Mesangial cell (primary cell): ENCODE measurements around the gene SLC16A5. TPM values are rescaled to one million over a fixed set of nuclear protein-coding genes. Genes with fewer than 3 reads are reported as not detected.

ENCODE experiments used
- total RNA-seq: library from RNA; depleted of rRNA; stranded (reverse); fragments of >200 nt; gene quantifications from 2 replicates; pipeline ENCODE4 v1.2.3, GENCODE V29; 2015

The SLC16A5 gene, protein sequence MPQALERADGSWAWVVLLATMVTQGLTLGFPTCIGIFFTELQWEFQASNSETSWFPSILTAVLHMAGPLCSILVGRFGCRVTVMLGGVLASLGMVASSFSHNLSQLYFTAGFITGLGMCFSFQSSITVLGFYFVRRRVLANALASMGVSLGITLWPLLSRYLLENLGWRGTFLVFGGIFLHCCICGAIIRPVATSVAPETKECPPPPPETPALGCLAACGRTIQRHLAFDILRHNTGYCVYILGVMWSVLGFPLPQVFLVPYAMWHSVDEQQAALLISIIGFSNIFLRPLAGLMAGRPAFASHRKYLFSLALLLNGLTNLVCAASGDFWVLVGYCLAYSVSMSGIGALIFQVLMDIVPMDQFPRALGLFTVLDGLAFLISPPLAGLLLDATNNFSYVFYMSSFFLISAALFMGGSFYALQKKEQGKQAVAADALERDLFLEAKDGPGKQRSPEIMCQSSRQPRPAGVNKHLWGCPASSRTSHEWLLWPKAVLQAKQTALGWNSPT
- total RNA-seq, result 11.6 and 55.9 TPM in 2 replicates

DNA sequence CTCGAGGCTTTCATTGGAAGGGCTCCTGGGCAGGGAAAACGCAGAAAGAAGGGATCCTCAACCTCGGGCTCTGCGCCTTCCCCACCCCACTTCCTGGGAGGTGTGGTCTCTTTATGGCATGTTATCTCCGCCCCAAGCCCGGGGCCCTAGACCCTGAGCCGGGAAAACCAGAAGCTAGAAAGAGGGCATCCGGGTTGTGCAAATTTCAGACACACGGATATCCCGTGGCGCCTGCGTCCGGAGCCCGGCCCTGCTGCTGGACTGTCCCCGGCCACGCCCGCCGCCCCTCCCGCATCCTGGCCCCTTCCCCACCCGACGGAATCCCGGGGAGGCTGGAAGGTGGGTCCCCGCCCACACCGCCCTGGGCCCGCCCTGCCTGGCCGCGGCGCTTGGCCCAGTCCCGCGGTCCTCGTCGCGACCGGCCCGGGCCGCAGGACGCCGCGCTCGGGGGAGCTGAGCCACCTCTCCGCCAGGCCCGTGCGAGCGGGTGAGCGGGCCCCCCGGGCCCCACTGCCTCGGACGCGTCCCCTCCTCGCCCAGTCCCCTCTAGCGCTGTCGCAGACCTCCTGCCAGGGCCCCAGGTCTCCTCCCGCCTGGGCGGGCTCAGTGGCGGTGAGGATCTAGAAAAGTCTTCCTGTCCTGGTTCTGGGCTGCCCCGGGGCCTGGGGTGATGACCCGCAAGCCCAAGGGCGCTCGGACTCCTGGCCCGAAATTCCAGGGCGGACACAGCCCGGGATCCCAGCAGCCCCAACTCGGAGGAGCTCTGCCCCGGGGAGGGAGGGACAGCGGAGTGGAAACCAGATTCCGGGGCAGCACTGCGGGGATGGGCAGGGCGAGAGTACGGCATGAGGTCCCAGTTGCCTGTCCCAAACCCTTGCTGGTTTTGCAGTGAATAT, at the start of gene SLC16A5:
Gene SLC16A5 (plus strand): TSS at position 397 of the 896 bp plus-strand sequence. CDS start 5,683 bp downstream, outside the sequence.

DNA sequence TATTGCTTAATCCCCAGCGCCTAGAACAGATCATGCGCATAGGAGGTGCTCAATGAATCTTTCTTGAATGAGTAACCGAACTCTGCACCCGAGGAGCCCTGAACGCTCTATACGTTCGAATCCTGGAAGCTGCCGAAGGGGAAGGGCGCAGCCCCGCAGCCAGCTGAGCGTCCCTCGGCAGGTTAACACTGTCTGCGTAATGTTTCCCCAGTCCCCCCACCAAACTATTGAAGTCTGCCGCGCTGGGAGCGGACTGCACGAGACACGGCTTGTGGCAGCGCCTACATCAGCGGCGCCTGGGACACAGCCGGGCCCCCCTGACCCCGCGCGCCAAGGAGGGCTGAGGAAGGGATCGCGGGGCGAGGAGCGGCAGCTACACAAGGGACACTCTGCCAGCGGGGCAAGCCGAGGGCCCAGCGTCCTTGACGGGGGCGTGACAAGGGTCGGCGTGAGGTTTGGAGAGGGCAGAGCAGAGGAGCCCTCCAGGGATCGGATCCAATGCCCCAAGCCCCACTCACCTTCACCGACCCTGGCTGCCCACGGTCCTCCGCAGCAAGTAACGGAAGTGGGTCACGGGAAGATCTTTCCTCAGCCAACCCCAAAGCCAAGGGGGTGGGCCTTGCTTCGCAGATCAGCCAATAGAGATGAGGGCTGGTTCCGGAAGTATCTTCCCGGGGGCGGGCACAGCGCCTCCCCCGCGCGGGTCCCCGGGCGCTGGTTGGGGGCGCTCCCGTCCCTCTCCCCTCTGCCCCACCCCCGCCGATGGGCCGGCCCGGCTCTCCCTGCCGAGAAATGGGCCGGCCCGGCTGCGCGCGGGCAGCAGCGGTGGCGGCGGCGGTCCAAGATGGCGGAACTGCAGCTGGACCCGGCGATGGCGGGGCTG, 41.1 kb upstream of the SLC16A5 start, which contains the start of the genes ATP5PD and KCTD2:
Gene ATP5PD (minus strand): TSS at position 563 of the 883 bp plus-strand sequence. CDS start 4,319 bp downstream, outside the sequence.
Gene KCTD2 (plus strand): TSS at position 819 of the 883 bp plus-strand sequence. CDS start 26 bp downstream, at position 845.

DNA sequence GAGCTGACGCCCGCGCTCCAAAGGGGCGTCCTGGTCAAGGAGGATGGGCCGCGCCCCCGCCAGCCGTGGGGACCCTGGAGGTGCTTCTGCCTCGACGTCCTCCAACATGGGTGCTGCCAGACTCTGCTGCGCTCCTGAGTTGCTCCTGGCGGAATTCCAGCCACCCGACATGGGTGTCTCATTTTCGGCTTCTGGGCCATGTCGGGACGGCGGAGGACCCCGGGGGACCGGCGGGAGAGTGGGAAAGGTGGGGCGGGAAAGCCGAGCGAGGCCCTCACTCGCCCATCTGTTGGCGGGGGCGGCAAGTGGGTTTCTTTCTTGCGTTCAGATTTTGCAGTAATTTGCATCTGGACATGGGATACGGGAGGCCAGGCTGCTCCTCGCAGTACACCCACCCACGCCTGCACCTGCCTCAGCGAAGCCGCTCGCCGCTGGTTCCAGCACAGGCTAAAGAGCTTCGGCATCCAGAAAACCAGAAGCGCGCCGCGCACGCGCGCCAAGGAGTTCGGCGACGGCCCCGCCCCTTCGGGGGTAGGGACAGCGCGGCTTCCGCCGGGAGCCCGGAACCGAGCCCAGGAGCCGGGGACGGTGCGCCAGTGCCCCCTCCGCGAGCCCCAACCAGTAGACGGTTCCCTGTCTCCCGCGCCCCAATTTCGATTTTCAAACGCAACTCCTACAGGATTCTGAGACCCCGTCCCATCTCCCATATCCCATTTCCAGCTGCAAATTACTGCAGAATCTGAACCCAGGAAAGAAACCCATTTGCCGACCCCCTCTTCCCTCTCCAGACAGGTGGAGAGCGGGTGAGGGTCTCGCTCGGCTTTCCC, 21.9 kb downstream of the SLC16A5 start, which contains the start of gene ARMC7:
Gene ARMC7 (plus strand): TSS at position 563 of the 827 bp plus-strand sequence. CDS start 320 bp downstream, outside the sequence.

DNA sequence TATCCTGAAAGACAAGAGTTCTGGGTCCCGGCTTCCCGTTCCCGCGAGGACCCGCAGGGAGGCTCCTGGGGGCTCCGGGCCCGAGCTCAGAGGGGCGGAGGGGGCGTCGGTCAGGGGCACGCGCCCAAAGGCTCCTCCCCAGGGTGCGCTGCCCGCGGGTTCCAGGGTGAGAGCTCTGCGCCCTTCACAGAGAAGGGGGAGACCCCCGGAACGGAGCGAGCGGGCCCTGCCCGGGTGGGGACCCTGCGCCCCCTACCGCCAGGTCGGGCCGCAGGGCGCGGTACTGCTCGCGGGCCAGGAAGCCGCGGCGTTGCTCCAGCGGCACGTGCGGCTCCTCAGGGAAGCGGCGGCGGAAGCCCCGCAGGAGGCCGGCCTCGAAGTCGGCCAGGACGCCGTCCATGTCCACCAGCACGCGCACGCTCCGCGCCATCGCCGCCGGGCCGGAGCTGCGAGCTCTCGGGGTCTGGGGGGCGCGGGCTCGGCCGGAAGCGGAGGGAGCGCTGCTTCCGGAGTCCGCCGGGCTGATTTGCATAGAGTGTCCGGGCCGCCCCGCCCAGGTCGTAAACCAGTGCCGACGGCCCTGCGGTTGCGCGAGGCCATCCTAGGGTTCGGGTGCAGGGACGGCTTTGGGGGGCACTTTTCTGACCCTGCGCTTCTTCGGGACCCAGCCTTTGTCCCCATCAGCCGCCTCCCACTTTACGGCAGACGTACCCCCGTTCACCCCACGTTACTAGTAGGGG, 43.7 kb downstream of the SLC16A5 start, which contains the start of gene NT5C:
Gene NT5C (minus strand): TSS at position 465 of the 740 bp plus-strand sequence. CDS start 35 bp downstream, at position 430.

DNA sequence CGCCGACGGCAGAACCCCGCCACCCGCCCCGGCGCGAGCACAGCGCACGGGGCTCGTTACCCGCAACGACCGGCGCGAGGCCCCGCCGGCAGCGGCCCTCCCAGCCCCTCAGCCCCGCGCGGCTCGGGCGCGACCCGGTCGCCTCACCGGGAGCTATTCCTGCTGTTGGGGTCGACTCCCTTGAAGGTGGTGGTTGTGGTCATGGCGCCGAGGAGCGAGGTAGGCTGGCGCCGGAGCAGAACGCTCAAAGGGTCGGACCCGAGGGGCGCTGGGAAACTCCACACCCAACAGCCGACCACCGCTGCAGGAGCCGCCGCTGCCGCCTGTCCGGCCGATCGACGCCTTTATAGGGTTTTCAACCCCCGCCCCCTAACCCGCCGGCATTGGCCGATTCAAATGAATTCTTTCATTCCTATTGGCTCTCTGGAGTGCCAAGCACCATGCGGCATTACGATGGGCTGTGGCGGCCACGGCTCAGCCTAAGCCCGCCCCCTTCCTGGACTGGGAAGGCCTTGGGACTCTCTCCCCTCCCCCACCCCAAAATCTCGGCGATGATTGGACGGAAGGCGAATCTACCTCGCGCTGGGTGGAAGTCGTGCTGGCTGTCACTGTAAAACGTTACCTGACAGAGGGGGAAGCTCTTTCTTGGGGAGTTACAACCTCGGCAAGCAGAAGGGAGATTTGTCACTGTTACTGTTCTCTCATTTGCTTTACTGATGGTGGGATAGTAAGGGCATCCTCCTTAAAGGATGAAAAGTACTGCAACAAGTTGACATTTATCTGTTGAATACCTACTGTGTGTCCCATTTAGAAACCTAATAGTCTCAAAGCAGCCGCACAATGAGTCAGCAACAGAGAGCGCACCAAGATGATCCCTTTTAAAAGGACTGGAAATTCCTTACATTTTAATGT, 66.7 kb downstream of the SLC16A5 start, which contains the start of gene JPT1:
Gene JPT1 (minus strand): TSS at position 318 of the 912 bp plus-strand sequence. CDS start 115 bp downstream, at position 203.

Other genes with a start within 250 kb of the SLC16A5 start
- 0.13 TPM in 1 of 2 replicates, not detected in the other for gene GRIN2C, start 228.1 kb upstream of the SLC16A5 start, total RNA-seq
- gene FDXR, start 215.0 kb upstream of the SLC16A5 start, total RNA-seq, result 18.9 and 28.9 TPM in 2 replicates
- not detected in 2 replicates for gene FADS6, start 194.3 kb upstream of the SLC16A5 start, total RNA-seq
- not detected in 2 replicates for gene USH1G, start 164.7 kb upstream of the SLC16A5 start, total RNA-seq
- gene OTOP2, start 163.7 kb upstream of the SLC16A5 start, total RNA-seq, result not detected in 2 replicates
- gene OTOP3, start 152.1 kb upstream of the SLC16A5 start, total RNA-seq, result not detected in 2 replicates
- 2.0 and 12.5 TPM in 2 replicates for gene HID1, start 115.2 kb upstream of the SLC16A5 start, total RNA-seq
- 40.6 and 49.3 TPM in 2 replicates for gene CDR2L, start 100.3 kb upstream of the SLC16A5 start, total RNA-seq
- 43.9 and 84.7 TPM in 2 replicates for gene MRPL58, start 75.3 kb upstream of the SLC16A5 start, total RNA-seq
- 152 and 176 TPM in 2 replicates for gene ATP5PD, start 41.0 kb upstream of the SLC16A5 start, total RNA-seq
- gene KCTD2, start 40.7 kb upstream of the SLC16A5 start, total RNA-seq, result 14.3 and 24.0 TPM in 2 replicates
- 7.2 and 12.4 TPM in 2 replicates for gene ARMC7, start 22.0 kb downstream of the SLC16A5 start, total RNA-seq
- gene NT5C, start 43.8 kb downstream of the SLC16A5 start, total RNA-seq, result 177 and 214 TPM in 2 replicates
- gene JPT1, start 66.6 kb downstream of the SLC16A5 start, total RNA-seq, result 257 and 620 TPM in 2 replicates
- gene SUMO2, start 95.0 kb downstream of the SLC16A5 start, total RNA-seq, result 91.0 and 101 TPM in 2 replicates
- 26.6 and 57.5 TPM in 2 replicates for gene NUP85, start 117.7 kb downstream of the SLC16A5 start, total RNA-seq
- 16.9 and 17.9 TPM in 2 replicates for gene GGA3, start 173.7 kb downstream of the SLC16A5 start, total RNA-seq
- 40.4 and 69.1 TPM in 2 replicates for gene MRPS7, start 173.9 kb downstream of the SLC16A5 start, total RNA-seq
- 19.2 and 27.3 TPM in 2 replicates for gene MIF4GD, start 183.3 kb downstream of the SLC16A5 start, total RNA-seq
- gene SLC25A19, start 201.5 kb downstream of the SLC16A5 start, total RNA-seq, result 4.3 and 17.3 TPM in 2 replicates